Measurements from ENCODE around the gene DRC7. TPM values are rescaled to one million over a fixed set of nuclear protein-coding genes. Genes with fewer than 3 reads are reported as not detected.

Gene DRC7
- total and polyA plus RNA-seq, 2 donors from 2014 or later: 1.8 to 3.2 TPM

DNA sequence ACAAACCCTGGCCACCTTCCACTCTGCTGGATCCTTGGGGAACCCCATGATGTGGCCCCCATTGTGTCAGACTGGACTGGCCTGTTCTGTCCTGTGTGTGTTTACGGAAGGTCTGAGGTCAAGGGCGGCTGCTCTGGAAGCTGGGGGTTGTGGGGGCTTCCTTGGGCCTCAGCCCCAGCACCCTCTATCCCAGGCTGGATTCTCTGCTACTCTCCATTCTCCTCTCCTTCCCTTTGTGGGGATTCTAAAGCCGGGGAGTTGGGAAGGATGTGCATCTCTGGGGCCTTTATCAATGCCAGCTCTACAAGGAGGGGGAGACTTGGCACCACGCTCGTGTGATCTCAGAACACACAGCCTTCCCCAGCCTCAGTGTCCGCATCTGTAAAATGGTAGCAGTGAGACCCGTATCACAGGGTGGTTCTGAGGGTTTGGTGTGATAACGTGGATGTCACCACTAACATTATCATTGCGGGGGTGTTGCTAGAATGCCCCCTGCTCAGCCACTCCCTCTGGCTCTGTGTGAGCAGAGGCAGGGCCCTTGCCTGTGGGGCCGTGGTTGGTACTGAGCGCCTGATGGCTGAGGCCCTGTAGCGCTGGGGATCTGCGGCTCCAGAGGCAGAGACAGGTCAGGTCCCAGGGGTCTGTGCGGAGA lies 48.1 kb upstream of the DRC7 start:
- no peak overlapping the region for H3K9ac ChIP-seq (ENCODE audit: low read length in 3 of 3)
- no peak overlapping the region for H3K4me3 ChIP-seq (ENCODE audit: low read length in 3 of 3)
- TF ChIP-seq, protein P1, sequence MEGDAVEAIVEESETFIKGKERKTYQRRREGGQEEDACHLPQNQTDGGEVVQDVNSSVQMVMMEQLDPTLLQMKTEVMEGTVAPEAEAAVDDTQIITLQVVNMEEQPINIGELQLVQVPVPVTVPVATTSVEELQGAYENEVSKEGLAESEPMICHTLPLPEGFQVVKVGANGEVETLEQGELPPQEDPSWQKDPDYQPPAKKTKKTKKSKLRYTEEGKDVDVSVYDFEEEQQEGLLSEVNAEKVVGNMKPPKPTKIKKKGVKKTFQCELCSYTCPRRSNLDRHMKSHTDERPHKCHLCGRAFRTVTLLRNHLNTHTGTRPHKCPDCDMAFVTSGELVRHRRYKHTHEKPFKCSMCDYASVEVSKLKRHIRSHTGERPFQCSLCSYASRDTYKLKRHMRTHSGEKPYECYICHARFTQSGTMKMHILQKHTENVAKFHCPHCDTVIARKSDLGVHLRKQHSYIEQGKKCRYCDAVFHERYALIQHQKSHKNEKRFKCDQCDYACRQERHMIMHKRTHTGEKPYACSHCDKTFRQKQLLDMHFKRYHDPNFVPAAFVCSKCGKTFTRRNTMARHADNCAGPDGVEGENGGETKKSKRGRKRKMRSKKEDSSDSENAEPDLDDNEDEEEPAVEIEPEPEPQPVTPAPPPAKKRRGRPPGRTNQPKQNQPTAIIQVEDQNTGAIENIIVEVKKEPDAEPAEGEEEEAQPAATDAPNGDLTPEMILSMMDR (IDR thresholded peaks at IDR 0.05; ENCODE audit: borderline replicate concordance, extremely low read depth, insufficient read depth): no peak
- H3K9me3 ChIP-seq (ENCODE audit: control insufficient read depth in 2 of 3, insufficient read depth in 1 of 3, low read length in 3 of 3): no peaks in the 10 kb centered on the region
- DNase-seq: no peak
- peaks cover 0 to 40% (median 23%) of the 10 kb centered on the region in 3 donors for H3K36me3 ChIP-seq (ENCODE audit: control insufficient read depth in 2 of 3, insufficient read depth in 3 of 3, low read length in 3 of 3)
- intact Hi-C loops (cut with DNase I): loop anchor here (5.0 kb wide), 1 partner anchor 54 kb away; no protein-coding TSS in a partner anchor
- peaks cover 0 to 28% (median 17%) of the 10 kb centered on the region in 3 donors for H3K4me1 ChIP-seq (ENCODE audit: control insufficient read depth in 2 of 3, insufficient read depth in 2 of 3, low read depth in 1 of 3, low read length in 3 of 3)
- FAIRE-seq: no peak
- H3K27me3 ChIP-seq (ENCODE audit: control insufficient read depth, insufficient read depth, low read length): no peaks in the 10 kb centered on the region
- peak overlapping the region; percentile 51 to 59 for H3K27ac ChIP-seq (ENCODE audit: low read depth in 2 of 2, low read length in 2 of 2)

DNA sequence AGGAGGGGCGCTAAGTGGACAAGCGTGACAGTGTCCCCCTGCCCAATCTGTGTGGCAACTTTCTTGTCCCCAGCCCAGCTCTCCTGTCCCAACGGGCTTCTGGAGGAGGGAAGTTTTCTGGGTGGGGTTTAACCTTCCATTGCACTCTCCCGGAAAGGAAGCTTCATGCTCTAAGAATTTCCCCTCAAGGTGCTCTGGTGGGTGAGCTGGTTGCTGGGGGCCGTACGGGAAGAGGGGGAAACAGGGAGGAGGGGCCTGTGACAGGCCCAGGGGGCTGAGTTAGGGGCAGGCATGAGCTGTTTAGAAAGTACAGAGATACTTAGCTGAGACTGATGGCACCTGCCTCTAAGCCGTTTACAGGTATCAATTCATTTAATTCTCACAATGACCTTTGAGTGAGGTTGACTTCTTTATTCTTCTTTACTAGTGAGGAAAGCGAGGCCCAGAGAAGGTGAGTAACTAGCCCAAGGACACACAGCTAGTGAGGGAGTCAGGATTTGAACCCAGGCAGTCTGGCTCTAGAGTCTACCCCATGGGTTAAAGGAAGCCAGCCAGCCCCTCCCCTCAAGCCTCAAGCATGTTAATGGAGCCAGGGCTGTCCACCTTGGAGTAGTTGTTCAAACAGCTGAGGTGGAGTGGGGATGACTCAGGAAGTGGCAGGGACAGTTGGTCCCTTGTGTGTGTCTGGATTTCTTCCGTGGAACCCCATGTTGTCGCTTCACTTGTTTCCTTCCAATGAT lies 47.3 kb upstream of the DRC7 start:
- intact Hi-C loops (cut with DNase I): loop anchor here (5.0 kb wide), 1 partner anchor 55 kb away; no protein-coding TSS in a partner anchor
- DNase-seq (peak in 1 of 5 donors; percentile 53), FAIRE-seq (no peak)
- no peak overlapping the region for H3K4me3 ChIP-seq (ENCODE audit: low read length in 3 of 3)
- no peaks in the 10 kb centered on the region for H3K9me3 ChIP-seq (ENCODE audit: control insufficient read depth in 2 of 3, insufficient read depth in 1 of 3, low read length in 3 of 3)
- TF ChIP-seq, protein P1 (IDR thresholded peaks at IDR 0.05; ENCODE audit: borderline replicate concordance, extremely low read depth, insufficient read depth): no peak
- H3K9ac ChIP-seq (ENCODE audit: low read length in 3 of 3): peak overlapping the region in 1 of 3 donors; percentile 57
- H3K27me3 ChIP-seq (ENCODE audit: control insufficient read depth, insufficient read depth, low read length): no peaks in the 10 kb centered on the region
- H3K27ac ChIP-seq (ENCODE audit: low read depth in 2 of 2, low read length in 2 of 2): peak overlapping the region; percentile 64 to 69
- H3K4me1 ChIP-seq (ENCODE audit: control insufficient read depth in 2 of 3, insufficient read depth in 2 of 3, low read depth in 1 of 3, low read length in 3 of 3): peaks cover 0 to 28% (median 17%) of the 10 kb centered on the region in 3 donors
- peaks cover 0 to 44% (median 29%) of the 10 kb centered on the region in 3 donors for H3K36me3 ChIP-seq (ENCODE audit: control insufficient read depth in 2 of 3, insufficient read depth in 3 of 3, low read length in 3 of 3)

DNA sequence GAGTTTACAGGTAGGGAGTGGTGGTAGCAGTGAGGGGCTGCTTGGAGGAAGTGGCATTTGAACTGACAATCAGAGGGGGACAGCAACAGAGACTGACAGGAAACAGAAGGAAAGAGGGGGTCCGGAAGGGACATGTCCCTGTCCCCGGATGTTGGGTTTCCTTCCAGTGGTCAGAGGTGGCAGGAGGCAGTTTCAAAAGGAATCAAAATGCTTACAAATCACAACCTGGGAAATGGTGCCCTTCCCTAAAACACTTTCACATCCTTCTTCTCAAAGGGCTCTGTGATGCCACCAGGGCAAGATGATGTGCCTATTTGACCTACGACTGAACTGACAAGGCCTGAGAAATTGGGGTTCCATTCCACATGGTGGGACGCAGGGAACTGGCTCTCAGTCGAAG lies 46.5 kb upstream of the DRC7 start:
- no peak overlapping the region for H3K4me3 ChIP-seq (ENCODE audit: low read length in 3 of 3)
- H3K4me1 ChIP-seq (ENCODE audit: control insufficient read depth in 2 of 3, insufficient read depth in 2 of 3, low read depth in 1 of 3, low read length in 3 of 3): peaks cover 0 to 26% (median 14%) of the 10 kb centered on the region in 3 donors
- peaks cover 0 to 53% (median 30%) of the 10 kb centered on the region in 3 donors for H3K36me3 ChIP-seq (ENCODE audit: control insufficient read depth in 2 of 3, insufficient read depth in 3 of 3, low read length in 3 of 3)
- TF ChIP-seq, protein P1 (IDR thresholded peaks at IDR 0.05; ENCODE audit: borderline replicate concordance, extremely low read depth, insufficient read depth): no peak
- H3K27me3 ChIP-seq (ENCODE audit: control insufficient read depth, insufficient read depth, low read length): no peaks in the 10 kb centered on the region
- no peak for FAIRE-seq
- H3K9me3 ChIP-seq (ENCODE audit: control insufficient read depth in 2 of 3, insufficient read depth in 1 of 3, low read length in 3 of 3): no peaks in the 10 kb centered on the region
- intact Hi-C loops (cut with DNase I): loop anchor here (5.0 kb wide), 1 partner anchor 56 kb away; no protein-coding TSS in a partner anchor
- DNase-seq: no peak
- H3K27ac ChIP-seq (ENCODE audit: low read depth in 2 of 2, low read length in 2 of 2): peak overlapping the region; percentile 64 to 69
- peak overlapping the region in 1 of 3 donors; percentile 57 for H3K9ac ChIP-seq (ENCODE audit: low read length in 3 of 3)

Data from kidney (tissue), 14 donors.